Prostate gland (tissue), 2 donors: Measurements from ENCODE around the gene POLR3K. TPM values are rescaled to one million over a fixed set of nuclear protein-coding genes. Genes with fewer than 3 reads are reported as not detected.
A peak's percentile ranks its signal among the peaks of the same experiment; 100 is the strongest.

Experiments used
- DNase-seq: peaks from one replicate; pipeline ENCODE4 v3.0.0-alpha.2; 2019; ENCODE audit warnings: low spot score
- H3K27ac ChIP-seq, 2 donors: fragments of 200-600 bp; sonication (generic); 2 replicates each; pipeline ENCODE4 v1.5.1; 2017 to 2019
- H3K27me3 ChIP-seq: fragments of 200-600 bp; sonication (generic); replicated peaks from 2 replicates; pipeline ENCODE4 v1.5.1; 2019; ENCODE audit not compliant: insufficient read depth
- H3K36me3 ChIP-seq, 2 donors: fragments of 200-600 bp; sonication (generic); 1 replicate in 1 of 2; 2 replicates in 1 of 2; pipeline versions ENCODE4 v1.5.1 to v1.8.1; 2017 to 2019
- H3K4me1 ChIP-seq: fragments of 200-600 bp; sonication (generic); replicated peaks from 2 replicates; pipeline ENCODE4 v1.5.1; 2019
- H3K4me3 ChIP-seq, 2 donors: fragments of 200-600 bp; sonication (generic); 2 replicates each; pipeline ENCODE4 v1.5.1; 2017 to 2019
- H3K9me3 ChIP-seq: fragments of 200-600 bp; sonication (generic); 2 replicates; pipeline ENCODE4 v1.5.1; 2017
- CTCF ChIP-seq, 4 experiments: fragments of 200-600 bp in 2 of 4; fragments of 450-650 bp in 2 of 4; sonication (generic) in 2 of 4; IDR thresholded peaks; 1 replicate in 3 of 4; 2 replicates in 1 of 4; pipeline ENCODE4 v1.5.1; 2016 to 2019; ENCODE audit warnings: antibody characterized with exemption in 4 of 4, mild to moderate bottlenecking in 2 of 4, moderate library complexity in 2 of 4
- POLR2A ChIP-seq: fragments of 450-650 bp; IDR thresholded peaks from one replicate; pipeline ENCODE4 v1.6.1; 2016; ENCODE audit warnings: antibody characterized with exemption, mild to moderate bottlenecking
- POLR2AphosphoS5 ChIP-seq: sonication (generic); formaldehyde crosslinking; IDR thresholded peaks from one replicate; pipeline ENCODE4 v1.6.1; 2017; ENCODE audit warnings: antibody characterized with exemption
- WGBS: methylation state at CpG from one replicate; pipeline ENCODE4 v1.1.5; 2018; 5-methylcytosine and 5-hydroxymethylcytosine counted together
- intact Hi-C: fragments of 100-400 bp; cut with DNase I; formaldehyde crosslinking; loops from one replicate; pipeline ENCODE4 v1.14.2; 2022
- total RNA-seq, 2 donors: library from RNA; depleted of rRNA; stranded (reverse); fragments of >200 nt; gene quantifications; one replicate each; pipeline ENCODE4 v1.1.0, GENCODE V29; 2016

POLR3K gene
- total RNA-seq, result 1 to 10 TPM; 6.2 to 6.8 TPM

DNA sequence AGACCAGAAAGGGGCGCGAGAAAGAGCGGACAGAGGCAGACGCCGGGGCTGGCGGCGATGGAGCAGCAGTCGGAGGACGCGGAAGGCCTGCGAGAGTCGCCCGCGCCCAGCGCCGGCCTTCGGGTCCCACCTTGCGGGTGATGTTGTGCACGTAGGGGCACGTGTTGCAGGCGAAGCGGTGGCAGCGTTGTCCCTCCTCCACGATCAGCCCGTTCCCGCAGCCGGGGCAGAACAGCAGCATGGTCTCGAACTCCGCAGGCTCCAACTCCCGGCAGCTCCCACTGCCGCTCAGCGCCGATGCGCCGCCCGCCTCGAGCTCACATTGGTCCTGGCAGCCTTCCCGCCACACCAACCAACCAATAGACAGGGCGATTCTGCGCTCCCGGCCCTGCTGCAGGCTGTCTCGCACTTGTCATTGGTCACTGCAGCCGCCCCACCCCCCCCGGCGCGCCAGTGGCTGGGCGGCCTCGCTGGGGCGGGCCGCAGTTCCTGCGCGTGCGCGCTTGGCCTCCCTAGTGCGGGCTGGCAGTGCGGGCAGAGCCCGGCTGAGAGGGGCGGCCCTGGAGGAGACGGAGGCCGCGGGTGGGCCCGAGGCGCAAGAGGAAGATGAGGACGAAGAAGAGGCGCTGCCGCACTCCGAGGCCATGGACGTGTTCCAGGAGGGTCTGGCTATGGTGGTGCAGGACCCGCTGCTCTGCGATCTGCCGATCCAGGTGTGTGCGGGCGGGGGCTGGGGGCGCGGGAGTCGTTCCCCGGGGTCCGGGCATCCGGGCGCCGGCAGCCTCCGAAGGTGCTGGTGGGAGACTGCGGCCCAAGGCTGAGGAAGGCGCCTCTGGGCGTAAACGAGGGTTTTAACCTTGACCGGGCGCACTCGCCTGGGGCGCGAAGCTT is at the start of gene POLR3K, which contains the start of gene SNRNP25:
POLR3K (minus strand) TSS at position 263 of the 891 bp plus-strand sequence; CDS start at position 241, 22 bp downstream.
SNRNP25 (plus strand) TSS at position 483 of the 891 bp plus-strand sequence; CDS start at position 672, 189 bp downstream.
- no peaks in the 10 kb centered on the region for H3K4me1 ChIP-seq
- peaks cover 0 to 7% of the 10 kb centered on the region in 2 donors for H3K36me3 ChIP-seq
- peak within 1 kb of the TSS; percentile 66 to 79 for H3K4me3 ChIP-seq
- intact Hi-C loops, result no loop called here
- H3K27ac ChIP-seq, result peak within 1 kb of the TSS; percentile 58 to 65
- H3K9me3 ChIP-seq, result no peaks in the 10 kb centered on the region
- under 1% methylated on average over 89 of the region's 91 CpGs for WGBS
- TF ChIP-seq POLR2AphosphoS5, result peak; percentile 84
- TF ChIP-seq CTCF (IDR thresholded peaks at IDR 0.05), result peak in 1 of 4 experiments; percentile 32
- peak; percentile 62 for TF ChIP-seq POLR2A
- H3K27me3 ChIP-seq, result no peaks in the 10 kb centered on the region
- peak; percentile 99 for DNase-seq

DNA sequence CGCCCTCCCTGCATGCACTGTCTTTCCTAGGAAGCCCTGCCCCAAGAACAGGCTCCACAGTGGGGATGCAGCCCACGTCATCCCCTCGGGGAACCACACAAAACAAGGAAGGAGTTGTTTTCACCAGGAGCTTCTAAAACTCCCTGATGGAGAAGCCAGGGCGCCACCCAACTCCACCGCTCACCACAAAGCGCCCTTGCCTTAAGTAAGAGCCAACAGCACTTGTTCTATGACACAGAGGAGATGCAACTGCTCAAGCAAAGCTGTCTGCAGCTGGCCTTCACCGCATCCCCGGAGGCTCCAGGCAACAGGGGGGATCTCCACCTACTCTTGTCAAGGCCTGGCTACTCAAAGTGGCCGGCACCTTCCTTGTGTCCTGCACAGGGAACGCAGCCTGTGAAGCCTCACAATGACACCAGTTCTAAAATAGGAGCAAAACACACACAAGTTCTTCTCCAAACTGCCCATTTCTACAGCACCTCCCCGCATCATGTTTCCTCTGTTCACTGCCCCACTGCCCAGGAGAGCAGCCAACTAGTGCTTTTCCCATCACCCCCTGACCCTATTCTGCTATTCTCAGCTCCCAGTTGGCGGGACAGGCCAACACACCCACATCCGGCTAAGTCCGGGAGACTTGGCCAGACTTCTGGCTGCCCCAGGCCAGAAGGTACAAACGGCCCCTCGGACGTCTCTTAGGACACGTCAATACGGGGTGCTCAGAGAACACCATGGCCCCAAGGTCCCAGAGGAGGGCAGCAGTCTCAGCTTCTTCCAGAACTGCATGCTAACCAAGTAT is 48.9 kb upstream of the POLR3K start:
- no peak overlapping the region for H3K4me3 ChIP-seq
- TF ChIP-seq POLR2AphosphoS5 (peak; percentile 37), CTCF (IDR thresholded peaks at IDR 0.05) (no peak)
- intact Hi-C loops, result no loop called here
- H3K27me3 ChIP-seq, result no peaks in the 10 kb centered on the region
- WGBS, result 51% methylated on average over 19 of the region's 19 CpGs
- H3K36me3 ChIP-seq, result no peaks in the 10 kb centered on the region
- H3K4me1 ChIP-seq, result no peaks in the 10 kb centered on the region
- H3K9me3 ChIP-seq, result no peaks in the 10 kb centered on the region
- peak overlapping the region; percentile 19 to 30 for H3K27ac ChIP-seq
- no peak for DNase-seq

DNA sequence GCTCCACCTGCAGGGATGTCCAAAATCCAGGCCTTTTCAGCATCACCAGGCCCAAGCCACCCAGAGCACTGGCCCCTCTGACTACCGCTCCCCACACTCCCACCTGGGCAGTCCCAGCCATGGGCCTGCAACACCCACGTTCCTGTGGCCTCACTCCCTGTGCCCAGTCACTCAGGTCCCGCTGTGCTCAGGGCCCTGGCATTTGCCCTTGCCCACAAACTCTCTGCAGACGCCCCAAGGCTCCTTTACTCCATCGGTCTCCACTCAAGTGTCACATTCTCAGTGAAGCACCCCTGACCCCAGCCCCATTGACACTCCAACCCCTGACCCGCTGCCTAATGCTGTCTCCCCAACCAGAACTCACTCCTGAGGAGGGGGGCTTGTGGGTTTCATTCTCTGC is 48.2 kb upstream of the POLR3K start:
- Histone ChIP-seq H3K36me3 (no peaks in the 10 kb centered on the region), H3K9me3 (no peaks in the 10 kb centered on the region), H3K27me3 (no peaks in the 10 kb centered on the region), H3K27ac (peak overlapping the region; percentile 19 to 30), H3K4me3 (no peak overlapping the region), H3K4me1 (no peaks in the 10 kb centered on the region)
- intact Hi-C loops, result no loop called here
- TF ChIP-seq POLR2A (no peak), CTCF (IDR thresholded peaks at IDR 0.05) (no peak), POLR2AphosphoS5 (no peak)
- DNase-seq, result no peak
- WGBS, result 87% methylated on average over 6 of the region's 6 CpGs

- no peaks in the 10 kb centered on the region for H3K36me3 ChIP-seq
- intact Hi-C loops, result no loop called here
Measured at GRCh38 chr16:100989-101388, 47.6 kb upstream of the POLR3K start.

More at GRCh38 chr16:100989-101388, 47.6 kb upstream of the POLR3K start:
- Histone ChIP-seq H3K4me1 (no peaks in the 10 kb centered on the region), H3K9me3 (no peaks in the 10 kb centered on the region), H3K27ac (no peak overlapping the region), H3K27me3 (no peaks in the 10 kb centered on the region), H3K4me3 (no peak overlapping the region)
- TF ChIP-seq CTCF (IDR thresholded peaks at IDR 0.05), result no peak
- TF ChIP-seq POLR2AphosphoS5, result no peak
- TF ChIP-seq POLR2A, result no peak
- 74% methylated on average over 5 of the region's 5 CpGs for WGBS
- no peak for DNase-seq
